EH (cell line): ENCODE measurements around the gene TMTC1.

ENCODE experiments used
- DNase-seq: peaks from one replicate; pipeline ENCODE4 v3.0.0-alpha.2; 2015; ENCODE audit warnings: low read depth

TMTC1 gene

GRCh38 chr12:29739279-29739991, 44.3 kb downstream of the TMTC1 start:
- DNase-seq = no peak

- DNase-seq = no peak
Measured at GRCh38 chr12:29738365-29738764, 45.4 kb downstream of the TMTC1 start.

- no peak for DNase-seq
Measured at GRCh38 chr12:29737644-29738043, 46.1 kb downstream of the TMTC1 start.

- DNase-seq = no peak
Measured at GRCh38 chr12:29735604-29736003, 48.1 kb downstream of the TMTC1 start.

GRCh38 chr12:29734734-29735133, 49.0 kb downstream of the TMTC1 start:
- no peak for DNase-seq

GRCh38 chr12:29734305-29734704, 49.4 kb downstream of the TMTC1 start:
- no peak for DNase-seq

GRCh38 chr12:29733501-29733900, 50.2 kb downstream of the TMTC1 start:
- no peak for DNase-seq

GRCh38 chr12:29733060-29733459, 50.7 kb downstream of the TMTC1 start:
- DNase-seq = no peak

GRCh38 chr12:29732593-29732992, 51.1 kb downstream of the TMTC1 start:
- no peak for DNase-seq

GRCh38 chr12:29732191-29732590, 51.6 kb downstream of the TMTC1 start:
- DNase-seq = no peak

- DNase-seq = no peak
Measured at GRCh38 chr12:29731591-29731990, 52.2 kb downstream of the TMTC1 start.

GRCh38 chr12:29730481-29730880, 53.3 kb downstream of the TMTC1 start:
- DNase-seq = no peak

- DNase-seq = no peak
Measured at GRCh38 chr12:29728030-29728429, 55.7 kb downstream of the TMTC1 start.

- DNase-seq = no peak
Measured at GRCh38 chr12:29726741-29727348, 56.9 kb downstream of the TMTC1 start.

GRCh38 chr12:29726321-29726692, 57.4 kb downstream of the TMTC1 start:
- DNase-seq = no peak

- DNase-seq = no peak
Measured at GRCh38 chr12:29725587-29726320, 58.0 kb downstream of the TMTC1 start.

- DNase-seq = no peak
Measured at GRCh38 chr12:29722164-29722563, 61.6 kb downstream of the TMTC1 start.

GRCh38 chr12:29719381-29719780, 64.4 kb downstream of the TMTC1 start:
- DNase-seq = no peak

GRCh38 chr12:29717540-29718100, 66.1 kb downstream of the TMTC1 start:
- DNase-seq = no peak

- no peak for DNase-seq
Measured at GRCh38 chr12:29714966-29715365, 68.8 kb downstream of the TMTC1 start.

GRCh38 chr12:29713729-29714128, 70.0 kb downstream of the TMTC1 start:
- no peak for DNase-seq

- DNase-seq = no peak
Measured at GRCh38 chr12:29711381-29711780, 72.4 kb downstream of the TMTC1 start.

GRCh38 chr12:29710104-29710503, 73.6 kb downstream of the TMTC1 start:
- DNase-seq = no peak
